Neuron (in vitro differentiated cells): ENCODE results near the gene TOGARAM2.

Source experiments
- H2AFZ ChIP-seq: one replicate; pipeline ENCODE4 v1.6.1; 2013; ENCODE audit warnings: low read depth, mild to moderate bottlenecking, inconsistent platforms, low read length, moderate library complexity
- H3K27me3 ChIP-seq: one replicate; pipeline ENCODE4 v1.6.1; 2013; ENCODE audit warnings: low read length; ENCODE audit not compliant: insufficient read depth
- H3K36me3 ChIP-seq: one replicate; pipeline ENCODE4 v1.6.1; 2013; ENCODE audit warnings: low read length; ENCODE audit not compliant: insufficient read depth
- H3K4me1 ChIP-seq: one replicate; pipeline ENCODE4 v1.6.1; 2013; ENCODE audit warnings: low read length; ENCODE audit not compliant: insufficient read depth
- H3K4me3 ChIP-seq: 2 replicates; pipeline ENCODE4 v1.5.1; 2013; ENCODE audit warnings: mild to moderate bottlenecking, low read length, moderate library complexity
- H3K9me3 ChIP-seq: one replicate; pipeline ENCODE4 v1.6.1; 2013; ENCODE audit warnings: low read length

TOGARAM2 gene

GRCh38 chr2:29044459-29044858, 63.4 kb downstream of the TOGARAM2 start:
- H2AFZ ChIP-seq, result no peak overlapping the region
- no peaks in the 10 kb centered on the region for H3K9me3 ChIP-seq
- H3K4me3 ChIP-seq, result no peak overlapping the region
- no peaks in the 10 kb centered on the region for H3K36me3 ChIP-seq
- no peaks in the 10 kb centered on the region for H3K4me1 ChIP-seq
- peaks cover 7% of the 10 kb centered on the region for H3K27me3 ChIP-seq

DNA sequence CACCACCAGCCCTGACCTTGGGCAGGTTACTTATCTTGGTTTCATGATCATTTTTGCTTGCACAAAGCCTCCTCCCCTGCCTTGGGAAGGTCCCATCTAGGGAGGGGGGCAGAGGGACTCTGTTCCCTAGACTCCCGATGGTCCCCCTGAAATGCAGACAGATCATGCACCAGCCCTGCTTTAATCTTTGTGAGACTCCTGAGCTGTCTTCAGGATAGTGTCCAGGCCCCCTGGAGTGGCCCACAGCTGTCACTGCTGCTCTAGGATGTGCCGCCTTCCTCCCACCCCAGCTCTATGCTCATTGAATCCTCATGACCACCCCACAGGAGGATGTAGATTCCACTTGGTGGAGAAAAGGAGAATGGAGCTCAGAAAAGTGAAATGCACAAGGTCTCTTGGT, 65.2 kb downstream of the TOGARAM2 start:
- Histone ChIP-seq H3K27me3 (peaks cover 3% of the 10 kb centered on the region), H2AFZ (no peak overlapping the region), H3K4me3 (no peak overlapping the region), H3K36me3 (no peaks in the 10 kb centered on the region), H3K4me1 (no peaks in the 10 kb centered on the region), H3K9me3 (no peaks in the 10 kb centered on the region)

GRCh38 chr2:29047083-29047845, 66.2 kb downstream of the TOGARAM2 start:
- Histone ChIP-seq H3K27me3 (peaks cover 3% of the 10 kb centered on the region), H2AFZ (no peak overlapping the region), H3K4me1 (no peaks in the 10 kb centered on the region), H3K4me3 (no peak overlapping the region), H3K9me3 (no peaks in the 10 kb centered on the region), H3K36me3 (no peaks in the 10 kb centered on the region)

DNA sequence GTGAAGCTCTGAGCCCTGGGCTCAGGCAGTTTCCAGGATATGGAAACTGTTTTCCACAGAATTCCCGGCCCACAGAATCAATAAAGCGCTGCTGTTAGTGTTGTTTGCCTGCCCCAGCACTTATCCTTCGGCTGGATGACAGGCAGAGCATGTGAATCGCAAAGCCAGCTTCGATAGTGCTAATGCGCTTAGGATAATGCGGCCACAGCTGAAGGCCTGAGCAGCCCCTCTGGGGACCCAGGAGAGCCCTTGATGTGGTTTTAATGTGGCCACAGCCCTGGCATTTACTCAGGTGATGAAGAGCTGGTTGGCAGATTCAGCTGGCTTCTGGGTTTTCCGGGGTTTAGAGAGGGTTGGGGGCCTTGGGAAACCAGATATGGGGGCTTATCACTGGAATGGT, 69.5 kb downstream of the TOGARAM2 start:
- Histone ChIP-seq H3K36me3 (no peaks in the 10 kb centered on the region), H3K9me3 (no peaks in the 10 kb centered on the region), H2AFZ (no peak overlapping the region), H3K4me1 (no peaks in the 10 kb centered on the region), H3K27me3 (peaks cover 3% of the 10 kb centered on the region), H3K4me3 (no peak overlapping the region)

DNA sequence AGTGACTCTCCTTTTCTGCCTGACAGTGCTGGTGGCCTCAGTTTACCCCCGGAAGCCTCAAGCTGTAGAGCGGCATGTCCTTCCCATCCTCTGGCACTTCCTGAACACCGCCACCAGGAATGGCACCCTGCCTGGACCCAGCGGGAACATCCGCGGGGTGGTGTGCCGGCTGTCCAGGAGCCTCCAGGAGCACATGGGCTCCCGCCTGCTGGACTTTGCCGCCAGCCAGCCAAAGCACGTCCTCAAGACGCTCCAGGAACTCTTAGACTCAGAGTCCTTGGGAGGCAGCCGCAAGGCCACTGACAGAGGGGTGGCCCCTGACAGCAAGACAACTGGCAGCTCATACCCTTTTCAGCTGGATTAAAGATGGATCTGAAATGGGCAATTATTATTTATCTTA, 70.6 kb downstream of the TOGARAM2 start:
- H3K27me3 ChIP-seq, result peaks cover 3% of the 10 kb centered on the region
- no peak overlapping the region for H2AFZ ChIP-seq
- no peaks in the 10 kb centered on the region for H3K36me3 ChIP-seq
- no peak overlapping the region for H3K4me3 ChIP-seq
- H3K9me3 ChIP-seq, result no peaks in the 10 kb centered on the region
- no peaks in the 10 kb centered on the region for H3K4me1 ChIP-seq

GRCh38 chr2:29052807-29053206, 71.7 kb downstream of the TOGARAM2 start:
- Histone ChIP-seq H3K36me3 (no peaks in the 10 kb centered on the region), H3K4me3 (no peak overlapping the region), H3K4me1 (no peaks in the 10 kb centered on the region)

GRCh38 chr2:29053223-29053622, 72.1 kb downstream of the TOGARAM2 start:
- H3K27me3 ChIP-seq, result peaks cover 4% of the 10 kb centered on the region
- H3K4me3 ChIP-seq, result no peak overlapping the region
- H2AFZ ChIP-seq, result no peak overlapping the region
- no peaks in the 10 kb centered on the region for H3K36me3 ChIP-seq
- no peaks in the 10 kb centered on the region for H3K9me3 ChIP-seq
- no peaks in the 10 kb centered on the region for H3K4me1 ChIP-seq

More at GRCh38 chr2:29052807-29053206, 71.7 kb downstream of the TOGARAM2 start:
- Histone ChIP-seq H2AFZ (no peak overlapping the region), H3K9me3 (no peaks in the 10 kb centered on the region), H3K27me3 (peaks cover 4% of the 10 kb centered on the region)

DNA sequence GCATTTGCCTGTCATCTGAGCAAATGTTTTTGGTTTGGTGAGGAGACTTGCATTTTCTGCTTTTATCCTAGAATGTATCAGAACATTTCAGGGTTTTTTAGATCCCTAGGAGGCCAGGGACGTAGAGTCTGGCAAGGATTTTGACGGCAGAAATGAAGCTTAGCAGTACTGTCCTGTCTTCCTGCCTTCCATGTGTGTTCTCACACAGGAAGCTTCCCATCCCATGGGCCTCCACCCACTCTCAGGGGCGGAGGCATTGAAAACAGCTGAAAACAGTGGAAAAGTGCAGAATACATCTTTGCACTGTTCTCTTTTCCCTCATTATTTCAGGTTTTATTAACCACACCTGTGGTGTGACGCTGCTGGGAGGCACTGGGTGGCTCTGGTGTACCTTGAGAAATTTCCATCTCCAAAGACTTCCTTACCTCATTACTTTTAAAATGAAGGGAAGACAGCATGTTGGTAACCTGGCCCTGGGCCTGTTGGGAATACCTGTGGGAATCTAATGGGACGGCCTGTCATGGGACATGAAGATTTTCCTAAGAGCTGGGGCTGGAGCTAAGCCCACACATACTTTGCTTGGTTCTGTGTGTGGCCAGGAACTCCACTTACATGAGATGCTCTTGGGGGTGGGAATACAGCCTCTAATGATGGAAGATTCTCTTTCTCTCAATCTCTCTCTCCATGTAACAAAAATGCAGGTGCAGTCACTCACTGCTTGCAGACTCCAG, 72.7 kb downstream of the TOGARAM2 start:
- H3K4me3 ChIP-seq, result no peak overlapping the region
- H2AFZ ChIP-seq, result no peak overlapping the region
- no peaks in the 10 kb centered on the region for H3K36me3 ChIP-seq
- no peaks in the 10 kb centered on the region for H3K9me3 ChIP-seq
- no peaks in the 10 kb centered on the region for H3K4me1 ChIP-seq
- H3K27me3 ChIP-seq, result peaks cover 4% of the 10 kb centered on the region

- Histone ChIP-seq H3K4me3 (no peak overlapping the region), H3K4me1 (no peaks in the 10 kb centered on the region), H2AFZ (no peak overlapping the region), H3K36me3 (no peaks in the 10 kb centered on the region), H3K27me3 (peaks cover 4% of the 10 kb centered on the region), H3K9me3 (no peaks in the 10 kb centered on the region)
These were observed 73.3 kb downstream of the TOGARAM2 start for GRCh38 chr2:29054430-29054829.

DNA sequence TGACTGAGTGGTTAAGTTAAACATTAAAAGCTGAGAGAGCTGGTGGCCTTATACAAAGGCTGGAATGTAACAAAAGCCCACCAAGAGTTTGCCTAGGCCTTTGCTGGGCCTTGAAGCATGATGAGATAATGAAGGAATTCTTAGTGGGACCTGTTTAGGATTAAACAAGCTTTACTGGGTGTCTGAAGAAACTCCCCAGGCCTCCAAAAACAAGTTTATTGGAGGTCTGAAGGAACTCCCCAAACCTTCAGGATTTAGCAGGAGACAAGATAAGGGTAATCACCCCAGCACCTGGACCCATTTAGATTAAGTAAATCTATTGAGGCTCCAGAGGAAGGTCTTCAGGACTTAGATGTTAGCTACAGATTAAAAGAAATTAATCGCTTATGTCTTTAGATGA, 74.5 kb downstream of the TOGARAM2 start:
- Histone ChIP-seq H3K27me3 (peaks cover 4% of the 10 kb centered on the region), H2AFZ (no peak overlapping the region), H3K36me3 (no peaks in the 10 kb centered on the region)

DNA sequence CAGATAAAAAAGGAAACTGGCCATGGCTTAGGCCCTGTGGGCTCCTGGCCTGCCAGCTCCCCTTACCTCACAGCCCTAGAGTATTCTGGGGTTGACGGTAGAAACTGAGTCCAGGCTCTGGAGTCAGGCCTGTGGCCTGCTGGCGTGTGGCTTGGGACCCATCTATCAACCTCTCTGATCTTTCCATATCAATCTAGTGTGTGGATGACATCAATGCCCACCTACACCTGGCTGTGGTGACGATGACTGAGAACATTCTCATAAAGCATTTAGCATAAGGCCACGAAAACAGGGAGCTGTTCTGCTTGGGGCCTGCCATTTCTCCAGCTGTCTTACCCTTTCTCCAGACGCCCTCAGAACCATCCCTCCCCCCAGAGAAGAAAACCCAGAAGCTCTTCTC, 75.4 kb downstream of the TOGARAM2 start:
- Histone ChIP-seq H3K4me3 (no peak overlapping the region), H3K36me3 (no peaks in the 10 kb centered on the region), H3K27me3 (peaks cover 4% of the 10 kb centered on the region), H3K4me1 (peaks cover 2% of the 10 kb centered on the region), H2AFZ (no peak overlapping the region), H3K9me3 (no peaks in the 10 kb centered on the region)

More for the DNA sequence above, 74.5 kb downstream of the TOGARAM2 start:
- H3K9me3 ChIP-seq, result no peaks in the 10 kb centered on the region
- H3K4me3 ChIP-seq, result no peak overlapping the region
- H3K4me1 ChIP-seq, result no peaks in the 10 kb centered on the region

- Histone ChIP-seq H3K4me1 (peaks cover 7% of the 10 kb centered on the region), H3K27me3 (peaks cover 4% of the 10 kb centered on the region), H3K9me3 (no peaks in the 10 kb centered on the region), H3K4me3 (no peak overlapping the region), H2AFZ (no peak overlapping the region), H3K36me3 (no peaks in the 10 kb centered on the region)
These were observed 75.9 kb downstream of the TOGARAM2 start for GRCh38 chr2:29057006-29057405.

GRCh38 chr2:29059624-29060023, 78.5 kb downstream of the TOGARAM2 start:
- H2AFZ ChIP-seq, result no peak overlapping the region
- H3K27me3 ChIP-seq, result peaks cover 4% of the 10 kb centered on the region
- peaks cover 19% of the 10 kb centered on the region for H3K4me1 ChIP-seq
- H3K9me3 ChIP-seq, result no peaks in the 10 kb centered on the region
- H3K4me3 ChIP-seq, result no peak overlapping the region
- no peaks in the 10 kb centered on the region for H3K36me3 ChIP-seq
